Mammary epithelial cell (primary cell): Measurements from ENCODE around the gene ABCC1.

Experiments used
- EZH2 ChIP-seq: IDR thresholded peaks from 2 replicates; pipeline ENCODE4 v1.6.1; 2012; ENCODE audit warnings: low read length, inconsistent platforms, borderline replicate concordance
- TF ChIP-seq, protein P1 (sequence below), 2 donors: IDR thresholded peaks in 1 of 2; conservative IDR thresholded peaks in 1 of 2; 2 replicates each; pipeline ENCODE4 v1.5.1; 2011 to 2012; ENCODE audit warnings: inconsistent platforms in 2 of 2, low read length in 2 of 2, mild to moderate bottlenecking in 2 of 2, control low read depth in 1 of 2, low read depth in 1 of 2; ENCODE audit not compliant: insufficient read depth in 1 of 2; ENCODE audit errors: extremely low read depth in 1 of 2

- TF ChIP-seq, protein P1, sequence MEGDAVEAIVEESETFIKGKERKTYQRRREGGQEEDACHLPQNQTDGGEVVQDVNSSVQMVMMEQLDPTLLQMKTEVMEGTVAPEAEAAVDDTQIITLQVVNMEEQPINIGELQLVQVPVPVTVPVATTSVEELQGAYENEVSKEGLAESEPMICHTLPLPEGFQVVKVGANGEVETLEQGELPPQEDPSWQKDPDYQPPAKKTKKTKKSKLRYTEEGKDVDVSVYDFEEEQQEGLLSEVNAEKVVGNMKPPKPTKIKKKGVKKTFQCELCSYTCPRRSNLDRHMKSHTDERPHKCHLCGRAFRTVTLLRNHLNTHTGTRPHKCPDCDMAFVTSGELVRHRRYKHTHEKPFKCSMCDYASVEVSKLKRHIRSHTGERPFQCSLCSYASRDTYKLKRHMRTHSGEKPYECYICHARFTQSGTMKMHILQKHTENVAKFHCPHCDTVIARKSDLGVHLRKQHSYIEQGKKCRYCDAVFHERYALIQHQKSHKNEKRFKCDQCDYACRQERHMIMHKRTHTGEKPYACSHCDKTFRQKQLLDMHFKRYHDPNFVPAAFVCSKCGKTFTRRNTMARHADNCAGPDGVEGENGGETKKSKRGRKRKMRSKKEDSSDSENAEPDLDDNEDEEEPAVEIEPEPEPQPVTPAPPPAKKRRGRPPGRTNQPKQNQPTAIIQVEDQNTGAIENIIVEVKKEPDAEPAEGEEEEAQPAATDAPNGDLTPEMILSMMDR (conservative IDR thresholded peaks at IDR 0.05 in 1 of 2, IDR thresholded peaks at IDR 0.05 in 1 of 2; ENCODE audit: extremely low read depth in 1 of 2, insufficient read depth in 1 of 2, low read depth in 1 of 2, low read length in 2 of 2) = no peak
- no peak for TF ChIP-seq EZH2
These were observed 213.7 kb downstream of the ABCC1 start for GRCh38 chr16:16163109-16163508.
